ENCODE data around the gene MAP7.

GRCh38 chr6:136547336-136547735, 2.9 kb downstream of the MAP7 start:
- TF ChIP-seq CTCF (IDR thresholded peaks at IDR 0.05; ENCODE audit: low read depth, low read length) (peak; percentile 55), EZH2phosphoT487 (IDR thresholded peaks at IDR 0.05; ENCODE audit: low read depth) (no peak)

Measured in OCI-LY3 (cell line).